OCI-LY7 (cell line): ENCODE results near the gene NUFIP2. TPM values are rescaled to one million over a fixed set of nuclear protein-coding genes. Genes with fewer than 3 reads are reported as not detected.

Source experiments
- BruUV-seq: library from RNA; stranded (reverse); fragments of 400-500 nt; replicated peaks from 2 replicates; lab custom pipeline; 2021; lab: Mats Ljungman, UMichigan
- CTCF ChIA-PET: fragments of 300-600 bp; sonication (Branson Sonifier 250); formaldehyde crosslinking; loops from one replicate; lab custom pipeline; 2022; ENCODE audit warnings: antibody characterized with exemption; ENCODE audit not compliant: unreplicated experiment; lab: Charles Lee
- POLR2A ChIA-PET: fragments of 300-600 bp; sonication (Branson Sonifier 250); formaldehyde crosslinking; loops from one replicate; lab custom pipeline; 2022; ENCODE audit warnings: antibody characterized with exemption; lab: Charles Lee
- DNase-seq: peaks from one replicate; pipeline ENCODE4 v3.0.0-alpha.2; 2015; ENCODE audit warnings: low spot score
- H2AFZ ChIP-seq: fragments of 200-600 bp; sonication (generic), shearing (Covaris generic); 2 replicates; pipeline ENCODE4 v1.6.1; 2014; ENCODE audit warnings: mild to moderate bottlenecking, antibody characterized with exemption, low read length, moderate library complexity
- H3K27ac ChIP-seq: fragments of 200-600 bp; sonication (generic); 2 replicates; pipeline ENCODE4 v1.5.1; 2014; ENCODE audit warnings: mixed run types, low read depth, mild to moderate bottlenecking, moderate library complexity, low read length, inconsistent platforms; ENCODE audit not compliant: poor library complexity, severe bottlenecking
- H3K36me3 ChIP-seq: fragments of 200-600 bp; sonication (generic); 2 replicates; pipeline ENCODE4 v1.6.1; 2014; ENCODE audit warnings: mild to moderate bottlenecking, antibody characterized with exemption, low read length, moderate library complexity, mixed read lengths; ENCODE audit not compliant: insufficient read depth
- H3K4me1 ChIP-seq: fragments of 200-600 bp; sonication (generic); 2 replicates; pipeline ENCODE4 v1.5.1; 2014; ENCODE audit warnings: mild to moderate bottlenecking, low read length; ENCODE audit not compliant: insufficient read depth, poor library complexity, severe bottlenecking
- H3K4me2 ChIP-seq: fragments of 200-600 bp; sonication (generic); 2 replicates; pipeline ENCODE4 v1.6.1; 2014; ENCODE audit warnings: mild to moderate bottlenecking, low read length
- H3K4me3 ChIP-seq: fragments of 200-600 bp; sonication (generic); 2 replicates; pipeline ENCODE4 v1.5.1; 2014; ENCODE audit warnings: mild to moderate bottlenecking, low read depth, low read length; ENCODE audit not compliant: poor library complexity, severe bottlenecking
- H3K79me2 ChIP-seq: fragments of 200-600 bp; sonication (generic); 2 replicates; pipeline ENCODE4 v1.6.1; 2016; ENCODE audit warnings: low read depth, mild to moderate bottlenecking, low read length, moderate library complexity, mixed read lengths; ENCODE audit not compliant: insufficient read depth
- H3K9me2 ChIP-seq: fragments of 200-600 bp; sonication (generic); 2 replicates; pipeline ENCODE4 v1.6.1; 2016; ENCODE audit warnings: mild to moderate bottlenecking, low read length, mixed read lengths; ENCODE audit not compliant: insufficient read depth
- H3K9me3 ChIP-seq: fragments of 200-600 bp; sonication (generic); 2 replicates; pipeline ENCODE4 v1.6.1; 2014; ENCODE audit warnings: mild to moderate bottlenecking, mixed run types, low read length, mixed read lengths
- H4K20me1 ChIP-seq: fragments of 200-600 bp; sonication (generic); 2 replicates; pipeline ENCODE4 v1.6.1; 2014; ENCODE audit warnings: mild to moderate bottlenecking, antibody characterized with exemption, low read length, moderate library complexity, mixed read lengths; ENCODE audit not compliant: insufficient read depth
- EZH2phosphoT487 ChIP-seq: fragments of 200-600 bp; sonication (generic); IDR thresholded peaks from 2 replicates; pipeline ENCODE4 v1.6.1; 2018; ENCODE audit warnings: low read depth, borderline replicate concordance, mild to moderate bottlenecking, mixed run types, antibody characterized with exemption, low read length, moderate library complexity, mixed read lengths
- intact Hi-C: fragments of 100-400 bp; cut with micrococcal nuclease; formaldehyde crosslinking; loops from one replicate; pipeline ENCODE4 v1.10.0; 2022; ENCODE audit not compliant: unreplicated experiment
- total RNA-seq, 2 experiments: library from RNA; depleted of rRNA in 1 of 2; stranded (reverse); fragments of >200 nt in 1 of 2; shearing (Covaris generic) in 1 of 2; gene quantifications; 2 replicates each; pipeline ENCODE4 v1.2.3, GENCODE V29; 2014 to 2022
- TF ChIP-seq, protein P1 (sequence below): fragments of 200-600 bp; sonication (generic); conservative IDR thresholded peaks from 2 replicates; pipeline ENCODE4 v1.5.1; 2014; ENCODE audit warnings: mild to moderate bottlenecking, antibody characterized with exemption, low read length, moderate library complexity, mixed read lengths

The NUFIP2 gene
- total RNA-seq, 2 experiments from 2014 or later: 37.1 to 71.4 TPM

DNA sequence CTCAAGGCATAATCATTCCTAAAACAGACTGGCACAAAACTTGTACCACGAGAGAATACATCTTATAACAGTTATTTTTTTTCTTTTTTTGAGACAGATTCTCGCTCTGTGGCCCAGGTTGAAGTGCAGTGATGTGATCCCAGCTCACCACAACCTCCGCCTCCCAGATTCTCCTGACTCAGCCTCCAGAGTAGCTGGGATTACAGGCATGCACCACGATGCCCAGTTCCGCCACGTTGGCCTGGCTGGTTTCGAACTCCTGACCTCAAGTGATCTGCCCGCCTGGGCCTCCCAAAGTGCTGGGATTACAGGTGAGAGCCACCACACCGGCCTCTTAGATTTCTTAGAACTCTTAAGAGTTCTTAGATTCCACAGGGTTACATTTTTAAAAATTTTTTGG, 4.1 kb downstream of the NUFIP2 start:
- Histone ChIP-seq H3K9me3 (no peaks in the 10 kb centered on the region; the same call in 1 of the 2 replicates), H3K79me2 (peaks cover 88% of the 10 kb centered on the region), H2AFZ (no peak overlapping the region), H3K4me1 (peaks cover 25% of the 10 kb centered on the region), H4K20me1 (peaks cover 52% of the 10 kb centered on the region), H3K4me3 (peak overlapping the region; percentile 95), H3K9me2 (no peaks in the 10 kb centered on the region), H3K4me2 (peak overlapping the region; percentile 96), H3K27ac (no peak overlapping the region), H3K36me3 (peaks cover 77% of the 10 kb centered on the region)
- BruUV-seq: no TSS peak
- no peak for TF ChIP-seq EZH2phosphoT487
- TF ChIP-seq, protein P1, sequence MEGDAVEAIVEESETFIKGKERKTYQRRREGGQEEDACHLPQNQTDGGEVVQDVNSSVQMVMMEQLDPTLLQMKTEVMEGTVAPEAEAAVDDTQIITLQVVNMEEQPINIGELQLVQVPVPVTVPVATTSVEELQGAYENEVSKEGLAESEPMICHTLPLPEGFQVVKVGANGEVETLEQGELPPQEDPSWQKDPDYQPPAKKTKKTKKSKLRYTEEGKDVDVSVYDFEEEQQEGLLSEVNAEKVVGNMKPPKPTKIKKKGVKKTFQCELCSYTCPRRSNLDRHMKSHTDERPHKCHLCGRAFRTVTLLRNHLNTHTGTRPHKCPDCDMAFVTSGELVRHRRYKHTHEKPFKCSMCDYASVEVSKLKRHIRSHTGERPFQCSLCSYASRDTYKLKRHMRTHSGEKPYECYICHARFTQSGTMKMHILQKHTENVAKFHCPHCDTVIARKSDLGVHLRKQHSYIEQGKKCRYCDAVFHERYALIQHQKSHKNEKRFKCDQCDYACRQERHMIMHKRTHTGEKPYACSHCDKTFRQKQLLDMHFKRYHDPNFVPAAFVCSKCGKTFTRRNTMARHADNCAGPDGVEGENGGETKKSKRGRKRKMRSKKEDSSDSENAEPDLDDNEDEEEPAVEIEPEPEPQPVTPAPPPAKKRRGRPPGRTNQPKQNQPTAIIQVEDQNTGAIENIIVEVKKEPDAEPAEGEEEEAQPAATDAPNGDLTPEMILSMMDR: no peak
- ChIA-PET CTCF (no interaction called here), POLR2A (no interaction called here)
- DNase-seq: no peak
- intact Hi-C loops: no loop called here

DNA sequence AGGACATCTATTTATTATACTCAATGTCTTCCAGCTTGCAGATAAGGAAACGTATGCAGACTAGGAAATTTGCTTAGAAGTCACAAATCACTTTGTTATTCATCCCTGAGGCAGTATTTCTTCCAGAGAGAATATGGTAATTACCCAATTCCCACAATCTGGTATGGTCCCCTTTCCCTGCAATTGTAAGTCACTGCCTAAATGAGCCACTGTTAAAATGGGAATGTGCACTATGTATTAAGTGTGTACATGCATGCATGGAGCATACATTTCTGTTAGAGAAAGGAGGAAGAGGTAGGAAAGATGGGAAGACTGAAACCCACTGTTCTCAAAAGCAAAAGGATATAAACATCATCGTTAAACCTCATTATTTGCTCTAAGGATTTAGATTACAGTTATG, 10.0 kb downstream of the NUFIP2 start:
- peaks cover 29% of the 10 kb centered on the region for H3K9me3 ChIP-seq
- H3K9me2 ChIP-seq: no peaks in the 10 kb centered on the region
- no peak for TF ChIP-seq EZH2phosphoT487
- TF ChIP-seq, protein P1: no peak
- peaks cover 9% of the 10 kb centered on the region for H3K4me1 ChIP-seq
- peaks cover 99% of the 10 kb centered on the region for H3K36me3 ChIP-seq
- no peak for DNase-seq
- intact Hi-C loops: no loop called here
- H3K4me3 ChIP-seq: no peak overlapping the region
- no TSS peak for BruUV-seq
- H3K27ac ChIP-seq: no peak overlapping the region
- H3K79me2 ChIP-seq: peaks cover 100% of the 10 kb centered on the region
- POLR2A ChIA-PET: no interaction called here
- peaks cover 36% of the 10 kb centered on the region; the same call in 1 of the 2 replicates for H4K20me1 ChIP-seq
- CTCF ChIA-PET: no interaction called here
- H2AFZ ChIP-seq: no peak overlapping the region
- peak overlapping the region; percentile 22; the same call in 1 of the 2 replicates for H3K4me2 ChIP-seq

DNA sequence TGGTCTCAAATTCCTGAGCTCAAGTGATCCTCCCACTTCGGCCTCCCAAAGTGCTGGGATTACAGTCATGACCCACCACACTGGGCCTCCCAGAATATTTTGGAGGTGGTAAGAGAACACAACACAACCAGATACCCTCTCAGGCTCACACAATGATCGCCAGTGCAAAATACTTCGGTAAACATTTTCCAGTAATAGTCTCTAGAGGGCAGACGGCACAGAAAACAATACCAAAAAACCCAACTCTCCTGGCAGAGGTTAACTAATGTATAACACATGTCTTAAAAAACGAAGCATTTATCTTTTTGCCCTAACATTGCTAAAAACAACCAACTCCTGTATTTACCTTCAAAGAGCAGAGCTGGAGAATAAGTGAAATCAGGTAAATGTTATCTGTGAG, 10.5 kb downstream of the NUFIP2 start:
- H3K4me2 ChIP-seq: 0 out of 2 replicates have a peak overlapping the region, but pooled peaks have one; percentile 22
- peaks cover 34% of the 10 kb centered on the region for H3K9me3 ChIP-seq
- H4K20me1 ChIP-seq: peaks cover 36% of the 10 kb centered on the region
- H3K9me2 ChIP-seq: no peaks in the 10 kb centered on the region
- no TSS peak for BruUV-seq
- ChIA-PET POLR2A (no interaction called here), CTCF (interaction anchor here (1.2 kb wide), 1 partner anchor 11 kb away, joined by 3 read pairs; the partner anchor contains the start of gene NUFIP2)
- H3K27ac ChIP-seq: no peak overlapping the region
- intact Hi-C loops: no loop called here
- TF ChIP-seq, protein P1: peak; percentile 66
- no peak for TF ChIP-seq EZH2phosphoT487
- no peak overlapping the region for H2AFZ ChIP-seq
- peaks cover 6% of the 10 kb centered on the region for H3K4me1 ChIP-seq
- peaks cover 99% of the 10 kb centered on the region for H3K36me3 ChIP-seq
- DNase-seq: peak; percentile 9
- H3K4me3 ChIP-seq: no peak overlapping the region
- H3K79me2 ChIP-seq: peaks cover 100% of the 10 kb centered on the region
